Activated CD4-positive, alpha-beta T cell treated with anti-CD3 and anti-CD28 coated beads, Interleukin-2, amount 50 U/mL, for 48 hours (primary cell): Measurements from ENCODE around the gene SIGLEC7.

Experiments
- DNase-seq, 2 experiments: peaks; one replicate each; pipeline ENCODE4 v3.0.0-alpha.2; 2020

The SIGLEC7 gene

GRCh38 chr19:51173681-51174080 lies 31.6 kb downstream of the SIGLEC7 start:
- DNase-seq = no peak

DNA sequence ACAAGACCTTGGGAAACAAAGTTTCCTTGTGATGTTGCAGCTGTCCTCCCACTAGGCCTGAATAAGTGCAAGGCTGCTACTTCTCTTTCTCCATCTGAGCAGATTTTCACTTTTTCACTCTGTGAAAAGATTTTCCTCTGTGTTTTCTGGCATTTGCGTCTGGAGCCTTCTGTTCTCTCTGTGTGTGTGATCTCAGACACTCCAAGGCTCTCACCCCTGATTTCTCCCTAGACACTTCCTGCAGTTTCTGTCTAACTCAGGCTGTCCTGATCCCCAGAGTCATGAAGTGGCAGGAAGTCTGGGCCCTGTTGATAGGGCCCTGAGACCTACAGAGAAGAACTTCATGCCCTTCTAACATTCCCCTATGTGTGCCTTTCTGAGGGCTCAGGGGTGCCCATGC lies 37.2 kb downstream of the SIGLEC7 start:
- DNase-seq = no peak

GRCh38 chr19:51181377-51181912 lies 39.3 kb downstream of the SIGLEC7 start:
- no peak for DNase-seq

GRCh38 chr19:51181913-51182419 lies 39.9 kb downstream of the SIGLEC7 start:
- DNase-seq = peak; percentile 15 to 26

- no peak for DNase-seq
These were observed 41.5 kb downstream of the SIGLEC7 start for GRCh38 chr19:51183629-51184028.

- no peak for DNase-seq
These were observed 43.2 kb downstream of the SIGLEC7 start for GRCh38 chr19:51185069-51185867.

DNA sequence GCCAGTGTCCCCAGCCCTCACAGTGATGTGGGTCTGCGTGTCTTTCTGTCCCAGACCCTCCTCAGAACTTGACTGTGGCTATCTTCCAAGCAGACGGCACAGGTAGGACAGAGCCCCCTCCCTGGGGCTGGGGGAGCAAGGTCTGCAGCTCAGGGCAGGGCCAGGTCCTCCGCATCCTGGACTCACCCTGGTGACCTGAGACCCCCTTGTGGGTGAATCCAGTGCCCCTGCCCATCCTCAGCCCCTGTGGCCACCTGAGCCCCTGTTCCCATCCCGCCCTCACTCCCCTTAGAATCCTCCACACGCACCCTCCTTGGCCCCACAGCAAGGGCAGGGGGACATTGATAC lies 43.7 kb downstream of the SIGLEC7 start:
- no peak for DNase-seq

DNA sequence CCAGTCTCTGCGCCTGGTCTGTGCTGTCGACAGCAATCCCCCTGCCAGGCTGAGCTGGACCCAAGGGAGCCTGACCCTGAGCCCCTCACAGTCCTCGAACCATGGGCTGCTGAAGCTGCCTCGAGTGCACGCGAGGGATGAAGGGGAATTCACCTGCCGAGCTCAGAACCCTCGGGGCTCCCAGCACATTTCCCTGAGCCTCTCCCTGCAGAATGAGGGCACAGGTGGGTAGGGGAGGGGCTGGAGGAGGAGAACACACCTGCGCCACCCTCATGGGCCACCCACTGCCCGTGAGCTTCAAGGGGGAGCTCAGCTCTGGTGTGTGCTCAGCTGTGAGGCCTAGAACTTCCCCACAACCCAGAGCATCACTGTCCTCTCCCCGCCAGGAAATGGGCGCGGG lies 44.2 kb downstream of the SIGLEC7 start:
- DNase-seq = no peak

DNA sequence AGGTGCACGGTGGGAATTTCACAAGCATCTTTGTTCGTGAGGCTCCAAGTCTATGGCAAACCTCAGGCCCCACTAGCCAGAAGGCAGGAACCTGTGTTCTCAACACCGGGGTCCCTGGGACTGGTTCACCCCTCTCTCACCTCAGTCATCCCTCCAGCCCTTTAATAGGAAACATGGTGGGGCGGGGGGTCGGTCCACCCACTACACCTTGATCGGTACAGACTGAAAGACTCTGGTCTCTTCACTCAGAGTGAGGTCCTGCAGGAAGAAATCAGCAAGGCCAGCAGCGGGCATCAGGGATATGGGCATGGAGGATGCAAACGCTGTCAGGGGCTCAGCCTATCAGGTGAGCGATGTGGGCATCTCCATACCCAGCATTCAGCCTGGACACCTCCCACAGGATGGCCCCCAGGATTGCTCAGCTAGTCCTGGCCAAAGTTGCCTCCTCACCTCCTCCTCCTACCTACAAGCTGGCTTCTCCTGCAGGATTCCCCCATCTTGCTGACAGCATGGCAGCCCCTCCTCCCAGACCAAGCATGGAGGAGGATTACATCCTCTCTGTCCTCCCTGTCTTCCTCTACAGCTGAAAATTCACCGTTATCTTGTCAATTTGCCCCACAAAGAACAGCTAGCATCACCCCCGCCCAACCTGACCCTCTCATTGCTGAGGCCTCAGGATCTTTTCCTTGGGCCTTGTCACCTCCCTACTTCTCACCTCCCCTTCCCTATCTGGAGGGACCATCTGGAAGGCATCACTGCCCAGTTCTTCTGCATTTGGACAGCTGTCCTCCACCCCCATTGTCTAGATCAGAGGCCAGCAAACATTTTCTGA lies 45.5 kb downstream of the SIGLEC7 start:
- no peak for DNase-seq

GRCh38 chr19:51188227-51188559 lies 46.1 kb downstream of the SIGLEC7 start:
- no peak for DNase-seq

DNA sequence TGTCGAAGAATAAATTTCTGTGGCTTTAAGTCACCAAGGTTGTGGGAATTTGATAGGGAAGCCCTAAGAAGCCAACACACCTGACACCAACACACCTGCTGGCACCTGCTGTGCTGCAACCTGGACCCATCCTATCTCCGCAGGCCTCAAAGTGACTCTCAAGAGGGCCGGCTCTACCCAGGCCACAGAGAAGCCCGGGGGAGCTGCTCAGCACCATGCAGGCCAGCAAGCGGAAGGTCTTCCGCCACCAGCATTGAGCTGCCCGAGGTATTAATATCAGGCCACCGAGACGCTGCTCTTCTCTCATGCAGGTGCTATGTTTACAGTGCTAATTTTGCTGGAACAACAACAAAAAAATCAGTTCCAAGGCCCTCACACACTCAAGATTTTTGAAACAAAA lies 50.6 kb downstream of the SIGLEC7 start:
- no peak for DNase-seq

DNA sequence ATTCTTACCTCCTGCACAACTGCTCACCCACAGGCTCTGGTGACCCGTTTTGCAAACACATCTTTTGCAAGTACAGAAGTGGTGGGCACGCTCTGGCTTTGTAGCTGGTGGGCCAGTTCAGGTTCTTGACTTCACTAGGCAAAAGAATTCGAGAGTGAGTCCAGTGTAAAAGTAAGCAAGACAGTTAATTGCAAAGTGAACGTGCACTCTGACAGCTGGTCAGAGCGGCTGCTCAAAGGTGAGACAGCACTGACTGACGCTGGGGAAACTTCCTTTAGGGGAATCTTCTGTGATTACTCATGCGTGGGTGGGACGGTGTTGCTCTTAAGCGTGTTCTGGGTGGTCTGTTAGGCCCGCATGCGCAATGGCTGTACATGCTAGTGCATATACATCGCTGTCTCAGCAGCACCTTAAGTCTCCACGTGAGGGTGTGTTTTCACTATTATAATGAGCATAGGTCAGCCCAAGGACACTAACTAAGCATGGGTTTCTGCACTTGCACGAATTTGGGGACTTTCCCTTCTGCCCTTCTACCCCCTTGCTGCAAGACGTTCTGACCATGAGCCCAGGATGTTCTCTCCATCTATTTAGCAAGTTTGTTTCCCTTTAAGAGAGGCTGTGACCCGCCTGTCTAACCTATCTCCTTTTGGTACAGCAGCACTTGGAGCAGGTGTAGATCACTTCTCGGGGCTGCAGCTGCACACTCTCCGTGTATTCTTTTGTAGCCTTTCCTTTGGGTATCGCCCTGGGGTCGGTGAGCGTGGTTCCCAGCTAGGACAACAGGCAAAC lies 52.6 kb downstream of the SIGLEC7 start:
- DNase-seq = no peak

DNA sequence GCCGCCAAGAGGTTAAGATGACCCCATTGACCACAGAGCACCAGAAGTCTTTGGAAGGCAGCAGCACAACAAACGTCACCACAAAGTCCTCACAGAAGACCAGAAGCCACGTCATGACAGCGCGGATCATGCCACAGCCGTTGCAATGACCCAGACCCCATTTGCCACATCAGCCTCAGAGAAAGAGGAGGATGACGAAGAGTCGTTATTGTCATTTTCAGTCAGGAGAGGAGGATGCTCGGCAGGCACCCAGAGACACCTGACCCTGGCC lies 53.1 kb downstream of the SIGLEC7 start:
- no peak for DNase-seq

DNA sequence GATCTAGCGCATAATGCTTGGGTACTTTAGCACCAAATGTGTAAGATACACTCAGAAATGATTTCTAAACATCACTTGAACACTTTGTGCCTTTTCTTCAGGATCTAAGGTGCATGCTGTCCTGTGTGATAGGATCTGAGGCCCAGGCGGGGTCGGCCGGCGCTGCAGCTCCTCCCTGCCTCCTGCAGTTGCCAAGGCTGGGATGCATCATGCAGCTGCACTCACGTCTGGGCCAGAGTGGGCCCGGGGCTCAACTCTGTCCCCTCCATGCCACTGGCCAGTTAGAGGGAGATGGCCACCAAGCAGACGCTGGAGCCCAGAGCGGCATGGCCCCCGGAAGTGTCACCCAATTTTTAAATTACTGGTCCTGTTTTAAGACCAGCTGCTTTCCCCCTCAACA lies 53.5 kb downstream of the SIGLEC7 start:
- DNase-seq = no peak

DNA sequence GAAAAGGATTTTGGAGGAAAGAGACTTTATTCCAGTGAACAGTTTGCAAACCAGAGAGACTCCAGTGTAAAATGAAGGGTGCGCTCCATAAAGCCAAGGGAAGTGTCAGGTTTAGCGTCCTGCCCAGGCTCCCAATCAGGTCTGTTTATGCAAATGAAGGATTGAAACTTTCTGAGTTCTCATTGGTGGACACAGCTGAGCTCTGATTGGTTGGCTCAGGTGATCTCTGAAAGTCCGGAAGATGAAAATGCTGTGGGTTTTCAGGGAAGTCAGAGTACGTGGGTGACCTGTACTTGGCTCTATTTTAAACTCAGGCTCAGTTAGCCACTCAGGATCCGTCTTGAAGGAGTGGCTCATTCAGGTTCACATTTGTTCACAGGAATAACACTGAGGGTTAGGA lies 54.1 kb downstream of the SIGLEC7 start:
- no peak for DNase-seq

- DNase-seq = no peak
These were observed 56.5 kb downstream of the SIGLEC7 start for GRCh38 chr19:51198641-51199040.

DNA sequence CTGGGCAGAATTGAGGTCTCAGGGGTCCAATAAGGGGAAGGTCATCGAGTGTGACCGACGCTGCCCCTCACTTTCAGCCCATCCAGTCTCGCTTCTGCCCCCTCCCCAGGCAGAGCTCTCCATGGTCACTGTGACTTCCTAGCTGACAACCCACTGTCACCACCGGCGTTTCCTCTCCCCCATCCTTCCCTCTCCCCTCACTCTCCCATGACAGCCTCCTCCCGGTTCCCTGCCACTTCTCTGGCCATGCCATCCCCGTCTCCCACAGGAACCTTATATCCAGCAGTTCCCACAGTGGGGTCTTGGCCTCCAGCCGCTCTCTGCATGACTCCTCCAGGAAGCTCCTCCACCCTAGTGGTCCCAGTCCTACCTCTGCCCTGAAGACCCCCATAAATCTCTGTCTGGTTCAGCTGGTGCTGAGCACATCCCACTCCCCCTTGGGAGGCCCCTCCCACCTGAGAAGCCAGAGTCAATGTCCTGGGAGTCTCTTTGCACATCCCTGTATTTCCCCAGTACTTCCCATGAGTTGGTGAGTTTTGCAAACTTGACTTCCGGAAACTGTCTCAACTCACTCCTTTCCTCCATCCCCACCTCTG lies 58.1 kb downstream of the SIGLEC7 start:
- no peak for DNase-seq

- no peak for DNase-seq
These were observed 59.6 kb downstream of the SIGLEC7 start for GRCh38 chr19:51201712-51202111.
